SU-DHL-6 (cell line): ENCODE data around the gene TMEM139.

Experiments
- EZH2phosphoT487 ChIP-seq: fragments of 200-600 bp; sonication (generic), shearing (Covaris generic); conservative IDR thresholded peaks from 2 replicates; pipeline ENCODE4 v1.6.1; 2018; ENCODE audit warnings: mild to moderate bottlenecking, antibody characterized with exemption, low read length, moderate library complexity, mixed read lengths
- TF ChIP-seq, protein P1 (sequence below): fragments of 200-600 bp; sonication (generic); IDR thresholded peaks from one replicate; pipeline ENCODE4 v1.5.1; 2017; ENCODE audit warnings: antibody characterized with exemption, mild to moderate bottlenecking, low read length, moderate library complexity; ENCODE audit not compliant: insufficient read depth, poor library complexity, severe bottlenecking

DNA sequence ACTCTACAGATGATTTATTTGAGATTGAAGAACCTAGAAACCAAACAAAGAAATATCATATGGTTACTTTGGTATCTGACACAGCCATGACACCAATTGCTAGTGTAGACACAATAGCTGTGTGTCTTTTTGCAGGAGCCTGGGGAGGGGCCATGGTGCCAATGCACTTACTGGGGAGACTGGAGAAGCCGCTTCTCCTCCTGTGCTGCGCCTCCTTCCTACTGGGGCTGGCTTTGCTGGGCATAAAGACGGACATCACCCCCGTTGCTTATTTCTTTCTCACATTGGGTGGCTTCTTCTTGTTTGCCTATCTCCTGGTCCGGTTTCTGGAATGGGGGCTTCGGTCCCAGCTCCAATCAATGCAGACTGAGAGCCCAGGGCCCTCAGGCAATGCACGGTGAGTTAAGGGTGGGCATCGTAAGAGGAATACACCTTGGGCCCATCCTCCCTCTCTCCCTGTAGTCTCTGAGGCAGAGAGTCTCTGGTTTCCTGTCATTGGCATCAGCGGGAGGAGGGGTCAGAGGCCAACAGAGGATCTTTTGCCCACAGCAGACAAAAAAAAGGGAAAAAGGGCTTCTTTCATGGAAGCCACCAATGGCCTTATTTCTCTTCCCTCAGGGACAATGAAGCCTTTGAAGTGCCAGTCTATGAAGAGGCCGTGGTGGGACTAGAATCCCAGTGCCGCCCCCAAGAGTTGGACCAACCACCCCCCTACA lies 1.2 kb downstream of the TMEM139 start:
- TF ChIP-seq EZH2phosphoT487, result no peak
- TF ChIP-seq, protein P1, sequence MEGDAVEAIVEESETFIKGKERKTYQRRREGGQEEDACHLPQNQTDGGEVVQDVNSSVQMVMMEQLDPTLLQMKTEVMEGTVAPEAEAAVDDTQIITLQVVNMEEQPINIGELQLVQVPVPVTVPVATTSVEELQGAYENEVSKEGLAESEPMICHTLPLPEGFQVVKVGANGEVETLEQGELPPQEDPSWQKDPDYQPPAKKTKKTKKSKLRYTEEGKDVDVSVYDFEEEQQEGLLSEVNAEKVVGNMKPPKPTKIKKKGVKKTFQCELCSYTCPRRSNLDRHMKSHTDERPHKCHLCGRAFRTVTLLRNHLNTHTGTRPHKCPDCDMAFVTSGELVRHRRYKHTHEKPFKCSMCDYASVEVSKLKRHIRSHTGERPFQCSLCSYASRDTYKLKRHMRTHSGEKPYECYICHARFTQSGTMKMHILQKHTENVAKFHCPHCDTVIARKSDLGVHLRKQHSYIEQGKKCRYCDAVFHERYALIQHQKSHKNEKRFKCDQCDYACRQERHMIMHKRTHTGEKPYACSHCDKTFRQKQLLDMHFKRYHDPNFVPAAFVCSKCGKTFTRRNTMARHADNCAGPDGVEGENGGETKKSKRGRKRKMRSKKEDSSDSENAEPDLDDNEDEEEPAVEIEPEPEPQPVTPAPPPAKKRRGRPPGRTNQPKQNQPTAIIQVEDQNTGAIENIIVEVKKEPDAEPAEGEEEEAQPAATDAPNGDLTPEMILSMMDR, result no peak
